ENCODE results near the gene ZFP36.

GRCh38 chr19:39362682-39363657 lies 43.7 kb upstream of the ZFP36 start:
- TF ChIP-seq RARB (CRISPR knock-in tag; IDR thresholded peaks at IDR 0.05) (no peak), MAX (IDR thresholded peaks at IDR 0.05) (no peak), JUNB (IDR thresholded peaks at IDR 0.05) (no peak), RFX5 (IDR thresholded peaks at IDR 0.05) (no peak), CHD4 (IDR thresholded peaks at IDR 0.05; ENCODE audit: borderline replicate concordance) (no peak), HDAC2 (IDR thresholded peaks at IDR 0.05) (no peak), CTCF (IDR thresholded peaks at IDR 0.05) (no peak), POLR2A (IDR thresholded peaks at IDR 0.05; ENCODE audit: low read length) (no peak), EHMT2 (IDR thresholded peaks at IDR 0.05; ENCODE audit: low read depth) (no peak), ESRRA (IDR thresholded peaks at IDR 0.05; ENCODE audit: borderline replicate concordance, low read length) (no peak), RNF2 (IDR thresholded peaks at IDR 0.05; ENCODE audit: borderline replicate concordance, low read depth) (no peak)
